Testis (tissue), 3 donors: ENCODE data around the gene IRF2. TPM values are rescaled to one million over a fixed set of nuclear protein-coding genes. Genes with fewer than 3 reads are reported as not detected.
A peak's percentile ranks its signal among the peaks of the same experiment; 100 is the strongest.

Experiments used
- DNase-seq: peaks from one replicate; pipeline ENCODE4 v3.0.0-alpha.2; 2019
- H3K27ac ChIP-seq, 2 donors: fragments of 200-600 bp; sonication (generic); one replicate each; pipeline ENCODE4 v1.5.1; 2019
- H3K27me3 ChIP-seq: fragments of 200-600 bp; sonication (generic); one replicate; pipeline ENCODE4 v1.5.1; 2019
- H3K36me3 ChIP-seq: fragments of 200-600 bp; sonication (generic); one replicate; pipeline ENCODE4 v1.5.1; 2017; ENCODE audit warnings: low read depth; ENCODE audit errors: missing control alignments
- H3K4me1 ChIP-seq: fragments of 200-600 bp; sonication (generic); one replicate; pipeline ENCODE4 v1.5.1; 2019
- H3K4me3 ChIP-seq, 2 donors: fragments of 200-600 bp; sonication (generic); one replicate each; pipeline ENCODE4 v1.5.1; 2017 to 2019
- H3K9me3 ChIP-seq: fragments of 200-600 bp; sonication (generic); one replicate; pipeline ENCODE4 v1.5.1; 2017
- CTCF ChIP-seq, 3 experiments: fragments of 450-650 bp in 2 of 3; fragments of 200-600 bp in 1 of 3; sonication (generic) in 1 of 3; IDR thresholded peaks; one replicate each; pipeline ENCODE4 v1.5.1; 2016 to 2019; ENCODE audit warnings: antibody characterized with exemption in 3 of 3, mild to moderate bottlenecking in 2 of 3, moderate library complexity in 1 of 3
- POLR2A ChIP-seq: fragments of 450-650 bp; IDR thresholded peaks from one replicate; pipeline ENCODE4 v1.6.1; 2017; ENCODE audit warnings: antibody characterized with exemption, mild to moderate bottlenecking, moderate library complexity
- WGBS, 2 donors: methylation state at CpG; one replicate each; pipeline ENCODE4 v1.1.5; 2018; 5-methylcytosine and 5-hydroxymethylcytosine counted together
- intact Hi-C: fragments of 100-400 bp; cut with DNase I; formaldehyde crosslinking; loops from one replicate; pipeline ENCODE4 v1.15.1; 2023; ENCODE audit warnings: low total_unique reads
- polyA plus RNA-seq: library from polyadenylated mRNA; stranded (reverse); fragments of 350-450 nt; fragmentation: Illumina TruSeq; extraction: RNeasy Lipid Tissue Mini Kit (QIAGEN cat#74804); gene quantifications from one replicate; pipeline ENCODE4 v1.2.3, GENCODE V29; 2014; ENCODE audit warnings: low read depth, low replicate concordance; ENCODE audit not compliant: insufficient read depth
- total RNA-seq, 2 donors: library from RNA; depleted of rRNA; stranded (reverse); fragments of >200 nt; gene quantifications; one replicate each; pipeline ENCODE4 v1.2.3, GENCODE V29; 2016

The IRF2 gene
- total and polyA plus RNA-seq, 3 donors from 2014 or later, result 13.0 to 22.3 (median 16.1) TPM

GRCh38 chr4:184427687-184428086 lies 46.7 kb downstream of the IRF2 start:
- no peak overlapping the region for H3K4me3 ChIP-seq
- no peaks in the 10 kb centered on the region for H3K36me3 ChIP-seq
- H3K4me1 ChIP-seq, result peaks cover 20% of the 10 kb centered on the region
- DNase-seq, result no peak
- no peaks in the 10 kb centered on the region for H3K9me3 ChIP-seq
- 25 to 27% methylated on average over 1 of the region's 1 CpG for WGBS, 2 donors
- H3K27me3 ChIP-seq, result no peaks in the 10 kb centered on the region
- H3K27ac ChIP-seq, result peak overlapping the region in 1 of 2 donors; percentile 48
- intact Hi-C loops, result no loop called here
- TF ChIP-seq POLR2A, result no peak

GRCh38 chr4:184427093-184427492 lies 47.3 kb downstream of the IRF2 start:
- H3K27me3 ChIP-seq, result no peaks in the 10 kb centered on the region
- H3K9me3 ChIP-seq, result no peaks in the 10 kb centered on the region
- intact Hi-C loops, result no loop called here
- H3K4me3 ChIP-seq, result no peak overlapping the region
- 94 to 95% methylated on average over 3 of the region's 3 CpGs for WGBS, 2 donors
- TF ChIP-seq CTCF (IDR thresholded peaks at IDR 0.05) (no peak), POLR2A (no peak)
- H3K36me3 ChIP-seq, result no peaks in the 10 kb centered on the region
- H3K4me1 ChIP-seq, result peaks cover 20% of the 10 kb centered on the region
- peak overlapping the region in 1 of 2 donors; percentile 48 for H3K27ac ChIP-seq
- no peak for DNase-seq

GRCh38 chr4:184424993-184425758 lies 49.2 kb downstream of the IRF2 start:
- 63 to 80% methylated on average over 9 to 17 of the region's 17 CpGs for WGBS, 2 donors
- H3K4me1 ChIP-seq, result peaks cover 20% of the 10 kb centered on the region
- TF ChIP-seq CTCF (IDR thresholded peaks at IDR 0.05), result no peak
- TF ChIP-seq POLR2A, result no peak
- H3K27ac ChIP-seq, result peak overlapping the region; percentile 35 to 55
- H3K9me3 ChIP-seq, result no peaks in the 10 kb centered on the region
- no peak overlapping the region for H3K4me3 ChIP-seq
- no peaks in the 10 kb centered on the region for H3K27me3 ChIP-seq
- H3K36me3 ChIP-seq, result no peaks in the 10 kb centered on the region
- no peak for DNase-seq
- intact Hi-C loops, result no loop called here

- no peaks in the 10 kb centered on the region for H3K36me3 ChIP-seq
- DNase-seq, result no peak
- TF ChIP-seq POLR2A (no peak), CTCF (IDR thresholded peaks at IDR 0.05) (no peak)
- intact Hi-C loops, result no loop called here
- peak overlapping the region in 1 of 2 donors; percentile 55 for H3K27ac ChIP-seq
- WGBS, 2 donors, result 91 to 95% methylated on average over 3 of the region's 3 CpGs
- peaks cover 20% of the 10 kb centered on the region for H3K4me1 ChIP-seq
- no peak overlapping the region for H3K4me3 ChIP-seq
- no peaks in the 10 kb centered on the region for H3K9me3 ChIP-seq
- no peaks in the 10 kb centered on the region for H3K27me3 ChIP-seq
Observed at GRCh38 chr4:184424279-184424678, 50.1 kb downstream of the IRF2 start.

GRCh38 chr4:184423003-184423686 lies 51.2 kb downstream of the IRF2 start:
- H3K4me3 ChIP-seq, result no peak overlapping the region
- TF ChIP-seq CTCF (IDR thresholded peaks at IDR 0.05) (no peak), POLR2A (no peak)
- DNase-seq, result no peak
- intact Hi-C loops, result no loop called here
- H3K27ac ChIP-seq, result peak overlapping the region in 1 of 2 donors; percentile 48
- H3K4me1 ChIP-seq, result peaks cover 17% of the 10 kb centered on the region
- no peaks in the 10 kb centered on the region for H3K36me3 ChIP-seq
- H3K27me3 ChIP-seq, result no peaks in the 10 kb centered on the region
- 65 to 66% methylated on average over 13 of the region's 13 CpGs for WGBS, 2 donors
- no peaks in the 10 kb centered on the region for H3K9me3 ChIP-seq
